ENCODE data around the gene HMGXB3.

HMGXB3 gene

DNA sequence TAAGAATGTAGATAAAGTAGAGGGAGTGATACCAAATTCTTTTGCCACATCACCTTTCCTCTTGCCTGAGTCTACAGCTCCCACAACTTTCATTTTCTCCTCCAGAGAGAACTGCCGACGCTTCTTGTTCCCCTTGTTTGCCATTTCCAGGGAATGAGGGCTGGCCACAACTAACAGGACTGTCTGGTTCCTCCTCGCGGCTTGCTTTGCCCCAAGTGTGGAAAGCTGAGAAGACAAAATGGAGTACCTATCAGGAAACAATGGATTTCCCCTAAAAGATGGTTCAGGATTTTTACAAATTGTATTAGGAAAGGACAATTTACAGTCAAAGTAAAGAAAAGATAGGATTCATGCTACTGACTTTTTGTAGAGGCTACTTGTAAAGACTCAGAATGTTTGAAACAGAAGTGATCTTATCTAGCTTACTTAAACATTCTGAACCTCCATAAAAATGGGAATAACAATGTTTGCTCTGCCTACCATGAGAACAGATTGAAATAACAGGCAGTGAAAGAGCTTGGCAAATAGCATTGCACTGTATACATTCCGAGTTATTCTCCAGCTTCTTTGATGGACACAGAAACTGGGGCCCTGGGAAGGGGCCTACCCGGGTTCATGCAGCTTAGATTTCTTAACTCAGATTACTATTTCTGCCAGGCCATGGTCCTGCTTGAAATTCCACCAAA lies 4.2 kb upstream of the HMGXB3 start:
- peaks cover 7% of the 10 kb centered on the region for H3K79me2 ChIP-seq (ENCODE audit: low read length)
- H2AFZ ChIP-seq (ENCODE audit: low read length), result no peak overlapping the region
- TF ChIP-seq, protein P1, sequence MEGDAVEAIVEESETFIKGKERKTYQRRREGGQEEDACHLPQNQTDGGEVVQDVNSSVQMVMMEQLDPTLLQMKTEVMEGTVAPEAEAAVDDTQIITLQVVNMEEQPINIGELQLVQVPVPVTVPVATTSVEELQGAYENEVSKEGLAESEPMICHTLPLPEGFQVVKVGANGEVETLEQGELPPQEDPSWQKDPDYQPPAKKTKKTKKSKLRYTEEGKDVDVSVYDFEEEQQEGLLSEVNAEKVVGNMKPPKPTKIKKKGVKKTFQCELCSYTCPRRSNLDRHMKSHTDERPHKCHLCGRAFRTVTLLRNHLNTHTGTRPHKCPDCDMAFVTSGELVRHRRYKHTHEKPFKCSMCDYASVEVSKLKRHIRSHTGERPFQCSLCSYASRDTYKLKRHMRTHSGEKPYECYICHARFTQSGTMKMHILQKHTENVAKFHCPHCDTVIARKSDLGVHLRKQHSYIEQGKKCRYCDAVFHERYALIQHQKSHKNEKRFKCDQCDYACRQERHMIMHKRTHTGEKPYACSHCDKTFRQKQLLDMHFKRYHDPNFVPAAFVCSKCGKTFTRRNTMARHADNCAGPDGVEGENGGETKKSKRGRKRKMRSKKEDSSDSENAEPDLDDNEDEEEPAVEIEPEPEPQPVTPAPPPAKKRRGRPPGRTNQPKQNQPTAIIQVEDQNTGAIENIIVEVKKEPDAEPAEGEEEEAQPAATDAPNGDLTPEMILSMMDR (IDR thresholded peaks at IDR 0.05; ENCODE audit: low read length), result no peak
- TF ChIP-seq EZH2phosphoT487 (IDR thresholded peaks at IDR 0.05; ENCODE audit: low read length) (no peak), EZH2 (optimal IDR thresholded peaks at IDR 0.05; ENCODE audit: low read depth, low read length) (no peak)
- H3K27ac ChIP-seq (ENCODE audit: low read length), result no peak overlapping the region
- H3K36me3 ChIP-seq (replicated peaks; ENCODE audit: insufficient read depth, low read length), result no peaks in the 10 kb centered on the region
- no peaks in the 10 kb centered on the region for H3K27me3 ChIP-seq (replicated peaks; ENCODE audit: insufficient read depth, low read length)
- H3K4me3 ChIP-seq (ENCODE audit: low read length), result no peak overlapping the region
- H3K4me1 ChIP-seq (ENCODE audit: low read length), result peaks cover 8% of the 10 kb centered on the region; the same call in 1 of the 2 replicates
- no peaks in the 10 kb centered on the region for H3K9me2 ChIP-seq (replicated peaks; ENCODE audit: insufficient read depth, low read length)
- no peaks in the 10 kb centered on the region for H4K20me1 ChIP-seq (ENCODE audit: insufficient read depth, low read length)
- H3K9ac ChIP-seq (ENCODE audit: low read length), result no peak overlapping the region
- DNase-seq, result no peak
- peaks cover 18% of the 10 kb centered on the region for H3F3A ChIP-seq (ENCODE audit: insufficient read depth, low read length)
- no peak overlapping the region for H3K4me2 ChIP-seq (ENCODE audit: low read depth, low read length)
- no peaks in the 10 kb centered on the region for H3K9me3 ChIP-seq (replicated peaks; ENCODE audit: insufficient read depth, low read length)

DNA sequence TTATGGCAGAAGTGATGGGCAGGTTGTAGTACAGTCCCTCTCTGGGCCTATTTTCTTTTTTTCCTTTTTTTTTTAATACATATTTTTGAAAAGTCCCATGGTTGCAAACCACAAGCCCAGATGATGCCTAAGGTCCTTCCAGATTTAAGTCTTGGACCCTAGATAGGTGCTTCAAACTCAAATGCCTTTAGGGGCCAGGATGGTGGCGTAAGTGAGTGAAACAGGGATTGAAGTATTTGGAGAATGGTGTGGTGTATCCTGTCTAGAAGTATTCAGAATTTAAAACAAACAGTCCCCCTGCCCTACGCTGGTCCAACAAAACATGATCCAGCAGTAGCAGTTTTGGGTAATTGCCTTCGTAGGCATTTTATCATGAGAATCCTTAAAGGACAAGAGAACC lies 2.3 kb upstream of the HMGXB3 start:
- Histone ChIP-seq H3K4me2 (ENCODE audit: low read depth, low read length) (no peak overlapping the region), H4K20me1 (ENCODE audit: insufficient read depth, low read length) (no peaks in the 10 kb centered on the region), H3K4me3 (ENCODE audit: low read length) (no peak overlapping the region), H3K9me3 (replicated peaks; ENCODE audit: insufficient read depth, low read length) (no peaks in the 10 kb centered on the region), H3K9me2 (replicated peaks; ENCODE audit: insufficient read depth, low read length) (no peaks in the 10 kb centered on the region), H3K4me1 (ENCODE audit: low read length) (peaks cover 16% of the 10 kb centered on the region), H3K27me3 (replicated peaks; ENCODE audit: insufficient read depth, low read length) (no peaks in the 10 kb centered on the region), H3K27ac (ENCODE audit: low read length) (no peak overlapping the region), H3K79me2 (ENCODE audit: low read length) (peaks cover 27% of the 10 kb centered on the region), H2AFZ (ENCODE audit: low read length) (no peak overlapping the region), H3K9ac (ENCODE audit: low read length) (no peak overlapping the region), H3F3A (ENCODE audit: insufficient read depth, low read length) (peaks cover 20% of the 10 kb centered on the region), H3K36me3 (replicated peaks; ENCODE audit: insufficient read depth, low read length) (no peaks in the 10 kb centered on the region)
- no peak for DNase-seq
- no peak for TF ChIP-seq EZH2 (optimal IDR thresholded peaks at IDR 0.05; ENCODE audit: low read depth, low read length)
- TF ChIP-seq EZH2phosphoT487 (IDR thresholded peaks at IDR 0.05; ENCODE audit: low read length), result no peak
- TF ChIP-seq, protein P1 (IDR thresholded peaks at IDR 0.05; ENCODE audit: low read length), result no peak

- H3K36me3 ChIP-seq (replicated peaks; ENCODE audit: insufficient read depth, low read length), result no peaks in the 10 kb centered on the region
- H3K9me2 ChIP-seq (replicated peaks; ENCODE audit: insufficient read depth, low read length), result no peaks in the 10 kb centered on the region
- no peak overlapping the region for H2AFZ ChIP-seq (ENCODE audit: low read length)
- H3K9ac ChIP-seq (ENCODE audit: low read length), result no peak overlapping the region
- H3K4me1 ChIP-seq (ENCODE audit: low read length), result peaks cover 16% of the 10 kb centered on the region
- no peak for DNase-seq
- H3K27ac ChIP-seq (ENCODE audit: low read length), result no peak overlapping the region
- peak overlapping the region; percentile 89 for H3K4me2 ChIP-seq (ENCODE audit: low read depth, low read length)
- TF ChIP-seq, protein P1 (IDR thresholded peaks at IDR 0.05; ENCODE audit: low read length), result no peak
- TF ChIP-seq EZH2phosphoT487 (IDR thresholded peaks at IDR 0.05; ENCODE audit: low read length), result no peak
- no peak for TF ChIP-seq EZH2 (optimal IDR thresholded peaks at IDR 0.05; ENCODE audit: low read depth, low read length)
- no peaks in the 10 kb centered on the region for H3K9me3 ChIP-seq (replicated peaks; ENCODE audit: insufficient read depth, low read length)
- H3K27me3 ChIP-seq (replicated peaks; ENCODE audit: insufficient read depth, low read length), result no peaks in the 10 kb centered on the region
- H4K20me1 ChIP-seq (ENCODE audit: insufficient read depth, low read length), result no peaks in the 10 kb centered on the region
- peak overlapping the region; percentile 91; the same call in 1 of the 2 replicates for H3K4me3 ChIP-seq (ENCODE audit: low read length)
- H3F3A ChIP-seq (ENCODE audit: insufficient read depth, low read length), result peaks cover 20% of the 10 kb centered on the region
- H3K79me2 ChIP-seq (ENCODE audit: low read length), result peaks cover 37% of the 10 kb centered on the region
Measured at GRCh38 chr5:149999359-149999758, 1.2 kb upstream of the HMGXB3 start.

Measured in MM.1S (cell line).